ENCODE results near the gene APP.

Gene APP

GRCh38 chr21:26050857-26051256 is 119.7 kb downstream of the APP start:
- TF ChIP-seq, protein P1, sequence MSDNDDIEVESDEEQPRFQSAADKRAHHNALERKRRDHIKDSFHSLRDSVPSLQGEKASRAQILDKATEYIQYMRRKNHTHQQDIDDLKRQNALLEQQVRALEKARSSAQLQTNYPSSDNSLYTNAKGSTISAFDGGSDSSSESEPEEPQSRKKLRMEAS (IDR thresholded peaks at IDR 0.05) = no peak
- TF ChIP-seq CREB1 (IDR thresholded peaks at IDR 0.05; ENCODE audit: low read depth) = no peak
- TF ChIP-seq EP300 (IDR thresholded peaks at IDR 0.05; ENCODE audit: borderline replicate concordance) = no peak
- no peak for TF ChIP-seq RAD21 (IDR thresholded peaks at IDR 0.05; ENCODE audit: low read depth)
- TF ChIP-seq CEBPB (IDR thresholded peaks at IDR 0.05) = no peak
- TF ChIP-seq TCF12 (IDR thresholded peaks at IDR 0.05; ENCODE audit: low read depth) = no peak
- TF ChIP-seq TAF1 (IDR thresholded peaks at IDR 0.05; ENCODE audit: low read depth) = no peak
- TF ChIP-seq, protein P2, sequence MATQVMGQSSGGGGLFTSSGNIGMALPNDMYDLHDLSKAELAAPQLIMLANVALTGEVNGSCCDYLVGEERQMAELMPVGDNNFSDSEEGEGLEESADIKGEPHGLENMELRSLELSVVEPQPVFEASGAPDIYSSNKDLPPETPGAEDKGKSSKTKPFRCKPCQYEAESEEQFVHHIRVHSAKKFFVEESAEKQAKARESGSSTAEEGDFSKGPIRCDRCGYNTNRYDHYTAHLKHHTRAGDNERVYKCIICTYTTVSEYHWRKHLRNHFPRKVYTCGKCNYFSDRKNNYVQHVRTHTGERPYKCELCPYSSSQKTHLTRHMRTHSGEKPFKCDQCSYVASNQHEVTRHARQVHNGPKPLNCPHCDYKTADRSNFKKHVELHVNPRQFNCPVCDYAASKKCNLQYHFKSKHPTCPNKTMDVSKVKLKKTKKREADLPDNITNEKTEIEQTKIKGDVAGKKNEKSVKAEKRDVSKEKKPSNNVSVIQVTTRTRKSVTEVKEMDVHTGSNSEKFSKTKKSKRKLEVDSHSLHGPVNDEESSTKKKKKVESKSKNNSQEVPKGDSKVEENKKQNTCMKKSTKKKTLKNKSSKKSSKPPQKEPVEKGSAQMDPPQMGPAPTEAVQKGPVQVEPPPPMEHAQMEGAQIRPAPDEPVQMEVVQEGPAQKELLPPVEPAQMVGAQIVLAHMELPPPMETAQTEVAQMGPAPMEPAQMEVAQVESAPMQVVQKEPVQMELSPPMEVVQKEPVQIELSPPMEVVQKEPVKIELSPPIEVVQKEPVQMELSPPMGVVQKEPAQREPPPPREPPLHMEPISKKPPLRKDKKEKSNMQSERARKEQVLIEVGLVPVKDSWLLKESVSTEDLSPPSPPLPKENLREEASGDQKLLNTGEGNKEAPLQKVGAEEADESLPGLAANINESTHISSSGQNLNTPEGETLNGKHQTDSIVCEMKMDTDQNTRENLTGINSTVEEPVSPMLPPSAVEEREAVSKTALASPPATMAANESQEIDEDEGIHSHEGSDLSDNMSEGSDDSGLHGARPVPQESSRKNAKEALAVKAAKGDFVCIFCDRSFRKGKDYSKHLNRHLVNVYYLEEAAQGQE (IDR thresholded peaks at IDR 0.05; ENCODE audit: low read depth) = no peak
- TF ChIP-seq NFIC (IDR thresholded peaks at IDR 0.05) = no peak
- TF ChIP-seq FOXM1 (IDR thresholded peaks at IDR 0.05; ENCODE audit: borderline replicate concordance, low read depth) = no peak
- no peak for TF ChIP-seq TEAD4 (IDR thresholded peaks at IDR 0.05)
- no peak for TF ChIP-seq YY1 (IDR thresholded peaks at IDR 0.05; ENCODE audit: low read depth)
- no peak for TF ChIP-seq ZBTB7A (IDR thresholded peaks at IDR 0.05; ENCODE audit: low read depth)
- no peak for TF ChIP-seq EGR1 (IDR thresholded peaks at IDR 0.05)
- TF ChIP-seq USF1 (IDR thresholded peaks at IDR 0.05) = no peak

DNA sequence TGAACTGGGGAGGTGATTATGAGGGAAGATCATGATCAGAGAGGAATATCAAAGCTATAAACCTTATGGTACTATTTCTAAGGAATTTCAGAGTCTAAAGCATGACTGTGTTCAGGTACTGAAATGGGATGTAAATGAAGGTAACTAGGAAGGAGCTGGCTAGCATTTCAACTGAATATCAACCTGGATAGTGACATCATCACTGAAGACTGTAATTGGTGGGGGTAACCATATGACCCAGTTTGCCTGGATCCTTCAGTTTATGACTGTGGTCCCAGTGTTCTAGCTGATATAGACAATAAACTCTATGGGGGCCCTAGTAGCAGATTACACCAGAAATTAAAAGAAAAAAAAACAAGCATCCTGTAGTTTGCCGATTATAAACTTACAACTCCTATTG is 120.8 kb downstream of the APP start:
- TF ChIP-seq CEBPB (IDR thresholded peaks at IDR 0.05) (no peak), TAF1 (IDR thresholded peaks at IDR 0.05; ENCODE audit: low read depth) (no peak), EP300 (IDR thresholded peaks at IDR 0.05; ENCODE audit: borderline replicate concordance) (no peak), USF1 (IDR thresholded peaks at IDR 0.05) (no peak), CREB1 (IDR thresholded peaks at IDR 0.05; ENCODE audit: low read depth) (no peak), ZBTB7A (IDR thresholded peaks at IDR 0.05; ENCODE audit: low read depth) (no peak), RAD21 (IDR thresholded peaks at IDR 0.05; ENCODE audit: low read depth) (no peak)

GRCh38 chr21:26047279-26047967 is 123.1 kb downstream of the APP start:
- TF ChIP-seq CREB1 (IDR thresholded peaks at IDR 0.05; ENCODE audit: low read depth) (no peak), CEBPB (IDR thresholded peaks at IDR 0.05) (no peak), EGR1 (IDR thresholded peaks at IDR 0.05) (no peak), USF1 (IDR thresholded peaks at IDR 0.05) (no peak), TAF1 (IDR thresholded peaks at IDR 0.05; ENCODE audit: low read depth) (no peak), TCF12 (IDR thresholded peaks at IDR 0.05; ENCODE audit: low read depth) (no peak), FOXM1 (IDR thresholded peaks at IDR 0.05; ENCODE audit: borderline replicate concordance, low read depth) (no peak), YY1 (IDR thresholded peaks at IDR 0.05; ENCODE audit: low read depth) (no peak), RAD21 (IDR thresholded peaks at IDR 0.05; ENCODE audit: low read depth) (no peak), TEAD4 (IDR thresholded peaks at IDR 0.05) (no peak)
- TF ChIP-seq, protein P2 (IDR thresholded peaks at IDR 0.05; ENCODE audit: low read depth) = no peak

GRCh38 chr21:26043891-26044290 is 126.7 kb downstream of the APP start:
- TF ChIP-seq EGR1 (IDR thresholded peaks at IDR 0.05) (no peak), TEAD4 (IDR thresholded peaks at IDR 0.05) (no peak), CEBPB (IDR thresholded peaks at IDR 0.05) (no peak), NFIC (IDR thresholded peaks at IDR 0.05) (no peak), FOXM1 (IDR thresholded peaks at IDR 0.05; ENCODE audit: borderline replicate concordance, low read depth) (no peak), TAF1 (IDR thresholded peaks at IDR 0.05; ENCODE audit: low read depth) (no peak), ZBTB7A (IDR thresholded peaks at IDR 0.05; ENCODE audit: low read depth) (no peak), TCF12 (IDR thresholded peaks at IDR 0.05; ENCODE audit: low read depth) (no peak), USF1 (IDR thresholded peaks at IDR 0.05) (no peak), CREB1 (IDR thresholded peaks at IDR 0.05; ENCODE audit: low read depth) (no peak), EP300 (IDR thresholded peaks at IDR 0.05; ENCODE audit: borderline replicate concordance) (no peak), RAD21 (IDR thresholded peaks at IDR 0.05; ENCODE audit: low read depth) (no peak), YY1 (IDR thresholded peaks at IDR 0.05; ENCODE audit: low read depth) (no peak)
- TF ChIP-seq, protein P2 (IDR thresholded peaks at IDR 0.05; ENCODE audit: low read depth) = no peak
- TF ChIP-seq, protein P1 (IDR thresholded peaks at IDR 0.05) = no peak

Measured in Ishikawa (cell line).